SK-N-SH (cell line): Measurements from ENCODE around the gene ATG16L2.

Experiments
- EP300 ChIP-seq, 2 experiments: IDR thresholded peaks; 2 replicates each; pipeline versions ENCODE4 v1.4.0 to v1.6.1; 2012; ENCODE audit warnings: borderline replicate concordance in 1 of 2, low read depth in 1 of 2, low read length in 1 of 2
- GABPA ChIP-seq: IDR thresholded peaks from 2 replicates; pipeline ENCODE4 v1.4.0; 2012; ENCODE audit warnings: low read depth, mild to moderate bottlenecking
- RFX5 ChIP-seq: IDR thresholded peaks from 2 replicates; pipeline ENCODE4 v1.6.1; 2012; ENCODE audit warnings: mild to moderate bottlenecking, improper control_type of control experiment, low read length

DNA sequence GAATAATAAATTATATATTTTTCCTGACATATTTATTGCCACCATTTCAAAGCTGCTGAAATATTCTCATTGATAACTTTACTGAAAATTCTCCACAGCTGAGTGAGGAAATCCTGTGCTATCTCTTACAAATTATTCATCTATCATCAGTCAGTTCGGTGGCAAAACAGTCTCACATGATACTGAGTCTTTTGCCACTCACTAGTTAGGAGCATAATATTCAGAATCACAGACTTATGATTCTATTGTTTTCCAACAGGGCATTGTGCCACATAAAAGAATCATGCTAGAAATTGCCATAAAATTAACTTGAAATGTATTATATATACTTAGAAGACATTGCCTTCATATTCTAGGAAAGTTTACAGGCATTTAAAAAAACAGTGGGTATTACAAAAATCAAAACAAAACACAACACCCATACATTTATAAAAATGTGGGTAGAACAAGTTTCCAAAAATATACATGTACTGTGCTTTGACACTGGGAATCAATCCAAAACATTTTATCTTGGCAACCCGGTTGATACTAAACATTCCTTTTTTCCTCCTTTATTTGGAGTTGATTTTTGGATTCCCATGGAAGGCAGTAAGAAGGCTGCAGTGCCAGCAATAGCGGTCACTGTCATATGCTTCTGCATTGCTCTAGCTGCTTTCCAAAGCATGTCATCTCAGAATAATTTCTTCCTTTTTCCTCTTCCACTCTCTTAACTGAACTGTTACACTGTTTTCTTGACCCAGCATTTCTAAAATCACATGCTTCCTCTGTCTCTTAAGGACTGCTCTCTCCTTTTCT, 42.5 kb downstream of the ATG16L2 start:
- TF ChIP-seq RFX5 (no peak), GABPA (no peak), EP300 (IDR thresholded peaks at IDR 0.05; ENCODE audit: borderline replicate concordance in 1 of 2, low read depth in 1 of 2, low read length in 1 of 2) (no peak)
